Aorta (tissue), 5 donors: ENCODE measurements around the gene NPC1L1. TPM values are rescaled to one million over a fixed set of nuclear protein-coding genes. Genes with fewer than 3 reads are reported as not detected.

Experiments used
- ATAC-seq: fragments of 200-7000 bp; cut with Tn5 transposase; one replicate; pipeline ENCODE4 v1.9.1; 2022; ENCODE audit warnings: moderate library complexity; ENCODE audit not compliant: low FRiP score
- DNase-seq, 2 donors: peaks; one replicate each; pipeline ENCODE4 v3.0.0-alpha.2; 2020
- H3K27ac ChIP-seq, 2 donors: one replicate each; pipeline ENCODE4 v1.5.1; 2013; ENCODE audit warnings: low read length in 2 of 2, mild to moderate bottlenecking in 2 of 2, moderate library complexity in 2 of 2, control low read depth in 1 of 2, inconsistent platforms in 1 of 2, low read depth in 1 of 2
- H3K27me3 ChIP-seq, 2 donors: one replicate each; pipeline ENCODE4 v1.6.1; 2013; ENCODE audit warnings: control low read depth in 1 of 2, low read length in 1 of 2, mild to moderate bottlenecking in 1 of 2, moderate library complexity in 1 of 2; ENCODE audit not compliant: insufficient read depth in 2 of 2, control insufficient read depth in 1 of 2
- H3K36me3 ChIP-seq, 2 donors: one replicate each; pipeline ENCODE4 v1.6.1; 2013; ENCODE audit warnings: control low read depth in 1 of 2, low read length in 1 of 2, mild to moderate bottlenecking in 1 of 2; ENCODE audit not compliant: insufficient read depth in 2 of 2, control insufficient read depth in 1 of 2
- H3K4me1 ChIP-seq, 2 donors: one replicate each; pipeline ENCODE4 v1.6.1; 2013; ENCODE audit warnings: low read length in 2 of 2, control low read depth in 1 of 2, mild to moderate bottlenecking in 1 of 2, moderate library complexity in 1 of 2; ENCODE audit not compliant: insufficient read depth in 2 of 2, control insufficient read depth in 1 of 2
- H3K4me3 ChIP-seq, 2 donors: one replicate each; pipeline ENCODE4 v1.5.1; 2013; ENCODE audit warnings: low read length in 2 of 2, control low read depth in 1 of 2, mild to moderate bottlenecking in 1 of 2
- H3K9me3 ChIP-seq: one replicate; pipeline ENCODE4 v1.6.1; 2013; ENCODE audit warnings: mild to moderate bottlenecking, low read length; ENCODE audit not compliant: control insufficient read depth
- WGBS, 2 donors: extraction: QIAGEN DNeasy Blood & Tissue Kit; methylation state at CpG; one replicate each; pipeline ENCODE4 v1.1.7; 2013; 5-methylcytosine and 5-hydroxymethylcytosine counted together
- intact Hi-C, 2 donors: fragments of 100-400 bp; cut with DNase I; formaldehyde crosslinking; loops; one replicate each; pipeline versions ENCODE4 v1.14.2 to v1.15.0; 2022
- polyA plus RNA-seq, 2 donors: library from polyadenylated mRNA; stranded (reverse); fragments of 200-250 nt; gene quantifications; one replicate each; pipeline ENCODE4 v1.2.3, GENCODE V29; 2013
- total RNA-seq, 2 donors: library from RNA; stranded (reverse); fragmentation: NEBNext Ultra II Directional; extraction: Animal tissue kit (Norgen Biotek cat#: 25700); gene quantifications; one replicate each; pipeline ENCODE4 v1.2.1, GENCODE V29; 2021
- donor health status: healthy with polysubstance abuse.
- donor health status: Bipolar disorder and iron deficiency.
- donor health status: DM: no; HTN: no; CAD: no.
- donor health status: DM: no; HTN: no; CAD: no.
- donor health status: DM: yes; HTN: yes; CAD: no.

The NPC1L1 gene
- total and polyA plus RNA-seq, 4 donors: 0.39 to 6.1 (median 0.95) TPM

- H3K27me3 ChIP-seq: no peaks in the 10 kb centered on the region
- ATAC-seq: no peak
- WGBS, 2 donors: 81 to 84% methylated on average over 15 of the region's 15 CpGs
- H3K27ac ChIP-seq: no peak overlapping the region
- H3K4me3 ChIP-seq: no peak overlapping the region
- no peaks in the 10 kb centered on the region for H3K36me3 ChIP-seq
- no peaks in the 10 kb centered on the region for H3K9me3 ChIP-seq
- intact Hi-C loops: no loop called here
- DNase-seq: no peak
- no peaks in the 10 kb centered on the region for H3K4me1 ChIP-seq
Measured at GRCh38 chr7:44521347-44522095, 19.6 kb downstream of the NPC1L1 start.

- no peaks in the 10 kb centered on the region for H3K36me3 ChIP-seq
- intact Hi-C loops: no loop called here
- H3K27me3 ChIP-seq: no peaks in the 10 kb centered on the region
- H3K27ac ChIP-seq: no peak overlapping the region
- ATAC-seq (no peak), DNase-seq (no peak)
- 88 to 89% methylated on average over 5 of the region's 5 CpGs for WGBS, 2 donors
- no peak overlapping the region for H3K4me3 ChIP-seq
- H3K4me1 ChIP-seq: no peaks in the 10 kb centered on the region
- H3K9me3 ChIP-seq: no peaks in the 10 kb centered on the region
Measured at GRCh38 chr7:44520574-44520973, 20.6 kb downstream of the NPC1L1 start.

- ATAC-seq: no peak
Measured at GRCh38 chr7:44519546-44519945, 21.6 kb downstream of the NPC1L1 start.

GRCh38 chr7:44518761-44519160 lies 22.4 kb downstream of the NPC1L1 start:
- DNase-seq: no peak
- Histone ChIP-seq H3K27me3 (no peaks in the 10 kb centered on the region), H3K4me3 (no peak overlapping the region), H3K4me1 (no peaks in the 10 kb centered on the region), H3K9me3 (no peaks in the 10 kb centered on the region), H3K36me3 (no peaks in the 10 kb centered on the region), H3K27ac (no peak overlapping the region)
- no peak for ATAC-seq
- intact Hi-C loops: no loop called here
- 69 to 85% methylated on average over 3 of the region's 3 CpGs for WGBS, 2 donors

More at GRCh38 chr7:44519546-44519945, 21.6 kb downstream of the NPC1L1 start:
- no peak for DNase-seq
- 58 to 64% methylated on average over 7 of the region's 7 CpGs for WGBS, 2 donors
- H3K36me3 ChIP-seq: no peaks in the 10 kb centered on the region
- no peak overlapping the region for H3K27ac ChIP-seq
- H3K4me3 ChIP-seq: no peak overlapping the region
- no peaks in the 10 kb centered on the region for H3K9me3 ChIP-seq
- H3K27me3 ChIP-seq: no peaks in the 10 kb centered on the region
- no peaks in the 10 kb centered on the region for H3K4me1 ChIP-seq
- intact Hi-C loops: no loop called here

GRCh38 chr7:44517175-44517574 lies 24.0 kb downstream of the NPC1L1 start:
- Histone ChIP-seq H3K27me3 (no peaks in the 10 kb centered on the region), H3K36me3 (no peaks in the 10 kb centered on the region), H3K9me3 (no peaks in the 10 kb centered on the region), H3K4me1 (no peaks in the 10 kb centered on the region), H3K4me3 (no peak overlapping the region), H3K27ac (no peak overlapping the region)
- intact Hi-C loops: no loop called here
- ATAC-seq (no peak), DNase-seq (no peak)
- whole genome bisulfite sequencing, 2 donors: 83 to 87% methylated on average over 8 of the region's 8 CpGs

GRCh38 chr7:44515590-44516268 lies 25.4 kb downstream of the NPC1L1 start:
- ATAC-seq (peak; percentile 44), DNase-seq (no peak)
- WGBS, 2 donors: 79 to 82% methylated on average over 10 of the region's 10 CpGs
- Histone ChIP-seq H3K9me3 (no peaks in the 10 kb centered on the region), H3K27me3 (no peaks in the 10 kb centered on the region), H3K36me3 (no peaks in the 10 kb centered on the region), H3K4me3 (no peak overlapping the region), H3K27ac (no peak overlapping the region), H3K4me1 (no peaks in the 10 kb centered on the region)
- intact Hi-C loops: no loop called here

GRCh38 chr7:44512736-44513135 lies 28.4 kb downstream of the NPC1L1 start:
- Histone ChIP-seq H3K4me3 (no peak overlapping the region), H3K27ac (no peak overlapping the region), H3K27me3 (no peaks in the 10 kb centered on the region), H3K36me3 (no peaks in the 10 kb centered on the region), H3K9me3 (peaks cover 3% of the 10 kb centered on the region), H3K4me1 (no peaks in the 10 kb centered on the region)
- 91 to 93% methylated on average over 7 of the region's 7 CpGs for WGBS, 2 donors
- ATAC-seq (no peak), DNase-seq (no peak)
- intact Hi-C loops: no loop called here

GRCh38 chr7:44511863-44512468 lies 29.2 kb downstream of the NPC1L1 start:
- H3K4me1 ChIP-seq: no peaks in the 10 kb centered on the region
- intact Hi-C loops: no loop called here
- H3K27me3 ChIP-seq: no peaks in the 10 kb centered on the region
- H3K36me3 ChIP-seq: no peaks in the 10 kb centered on the region
- no peak overlapping the region for H3K27ac ChIP-seq
- DNase-seq (no peak), ATAC-seq (no peak)
- H3K9me3 ChIP-seq: peaks cover 3% of the 10 kb centered on the region
- H3K4me3 ChIP-seq: no peak overlapping the region
- 34 to 51% methylated on average over 4 of the region's 4 CpGs for WGBS, 2 donors
